K562 (cell line): ENCODE data around the gene CEP131. TPM values are rescaled to one million over a fixed set of nuclear protein-coding genes. Genes with fewer than 3 reads are reported as not detected.

Experiments
- ATAC-seq: fragments of 200-7000 bp; cut with Tn5 transposase; 3 replicates; pipeline ENCODE4 v1.9.1; 2020; ENCODE audit warnings: moderate library complexity
- BruUV-seq: library from RNA; stranded (reverse); fragments of 400-500 nt; replicated peaks from 2 replicates; lab custom pipeline; 2021; lab: Mats Ljungman, UMichigan
- CTCF ChIA-PET: fragments of 300-600 bp; formaldehyde crosslinking; extraction: SDS; loops from one replicate; lab custom pipeline; 2021; ENCODE audit warnings: low intra/inter-chr PET ratio; lab: Yijun Ruan, JAX
- POLR2A ChIA-PET: fragments of 300-600, 350-650 bp; sonication (Branson Sonifier 250); formaldehyde crosslinking; extraction: SDS; loops from one replicate; lab custom pipeline; 2021; ENCODE audit warnings: antibody characterized with exemption, inconsistent platforms; lab: Yijun Ruan, JAX
- DNase-seq, 4 experiments: peaks; one replicate each; pipeline versions ENCODE4 v3.0.0 to v3.0.0-alpha.2; 2011 to 2018; ENCODE audit warnings: low spot score in 3 of 4, mixed read lengths in 3 of 4; ENCODE audit errors: extremely low read depth in 1 of 4
- FAIRE-seq: peaks from 2 replicates; lab custom pipeline; 2011; peaks lifted over from hg19 to GRCh38; lab: Jason Lieb, UNC
- H2AFZ ChIP-seq: 2 replicates; pipeline ENCODE4 v1.6.0; 2011; ENCODE audit warnings: low read depth, low read length, control low read depth, inconsistent platforms
- H3K27ac ChIP-seq: fragments of 200-600 bp; 3 replicates; pipeline ENCODE4 v1.8.0; 2011; ENCODE audit warnings: low read depth, mild to moderate bottlenecking, control low read depth, inconsistent platforms, low read length, moderate library complexity, mixed read lengths; ENCODE audit errors: extremely low read depth
- H3K27me3 ChIP-seq, 2 experiments: fragments of 300-600 bp in 1 of 2; 2 replicates in 1 of 2; 3 replicates in 1 of 2; pipeline versions ENCODE4 v1.6.0 to v1.8.0; 2011; ENCODE audit warnings: inconsistent platforms in 2 of 2, low read length in 2 of 2, mild to moderate bottlenecking in 1 of 2, mixed read lengths in 1 of 2, moderate library complexity in 1 of 2; ENCODE audit not compliant: control insufficient read depth in 2 of 2, insufficient read depth in 2 of 2
- H3K36me3 ChIP-seq: fragments of 300-600 bp; 3 replicates; pipeline ENCODE4 v1.8.0; 2011; ENCODE audit warnings: mild to moderate bottlenecking, low read length, inconsistent platforms; ENCODE audit not compliant: control insufficient read depth, insufficient read depth
- H3K4me1 ChIP-seq, 2 experiments: fragments of 200-600 bp in 1 of 2; replicated peaks in 1 of 2; 2 replicates in 1 of 2; 3 replicates in 1 of 2; pipeline versions ENCODE4 v1.5.1 to v1.8.0; 2011; ENCODE audit warnings: inconsistent platforms in 2 of 2, low read length in 2 of 2, mild to moderate bottlenecking in 1 of 2, mixed read lengths in 1 of 2, moderate library complexity in 1 of 2; ENCODE audit not compliant: control insufficient read depth in 2 of 2, insufficient read depth in 2 of 2
- H3K4me2 ChIP-seq: 2 replicates; pipeline ENCODE4 v1.6.1; 2011; ENCODE audit warnings: low read length, control low read depth, inconsistent platforms, mixed read lengths; ENCODE audit not compliant: insufficient read depth
- H3K4me3 ChIP-seq: fragments of 200-600 bp; sonication (generic), shearing (Covaris generic); 2 replicates; pipeline ENCODE4 v1.5.1; 2016; ENCODE audit warnings: control low read depth, inconsistent platforms
- H3K79me2 ChIP-seq: fragments of 200-600 bp; 3 replicates; pipeline ENCODE4 v1.8.0; 2011; ENCODE audit warnings: low read length, inconsistent platforms; ENCODE audit not compliant: control insufficient read depth, insufficient read depth
- H3K9ac ChIP-seq, 2 experiments: 2 replicates each; pipeline versions ENCODE4 v1.6.0 to v1.6.1; 2011; ENCODE audit warnings: low read depth in 2 of 2, low read length in 2 of 2, control low read depth in 1 of 2, inconsistent platforms in 1 of 2, mild to moderate bottlenecking in 1 of 2, mixed read lengths in 1 of 2; ENCODE audit not compliant: insufficient read depth in 1 of 2
- H3K9me1 ChIP-seq: one replicate; pipeline ENCODE4 v1.6.0; 2011; ENCODE audit warnings: inconsistent platforms, mild to moderate bottlenecking, low read length, moderate library complexity; ENCODE audit not compliant: control insufficient read depth, insufficient read depth
- H3K9me3 ChIP-seq: replicated peaks from 2 replicates; pipeline ENCODE4 v1.5.1; 2011; ENCODE audit warnings: low read depth, low read length, inconsistent platforms; ENCODE audit not compliant: control insufficient read depth, insufficient read depth
- H4K20me1 ChIP-seq: replicated peaks from 2 replicates; pipeline ENCODE4 v1.6.1; 2011; ENCODE audit warnings: low read length, inconsistent platforms, mixed read lengths; ENCODE audit not compliant: control insufficient read depth, insufficient read depth
- ATF7 ChIP-seq: fragments of 450-650 bp; IDR thresholded peaks from 2 replicates; pipeline ENCODE4 v1.7.1; 2014; ENCODE audit warnings: mild to moderate bottlenecking, moderate library complexity
- L3MBTL2 ChIP-seq: fragments of 450-650 bp; IDR thresholded peaks from 2 replicates; pipeline ENCODE4 v1.6.1; 2016; ENCODE audit warnings: mild to moderate bottlenecking, moderate library complexity
- MECOM ChIP-seq: fragments of 250-450 bp; sonication (Bioruptor Pico); IDR thresholded peaks from 2 replicates; pipeline ENCODE4 v1.8.0; 2022; ENCODE audit warnings: inconsistent platforms
- RBM39 ChIP-seq: fragments of 200-400 bp; formaldehyde crosslinking; optimal IDR thresholded peaks from 2 replicates; pipeline ENCODE3; 2018; ENCODE audit warnings: low read depth, low read length
- WGBS: fragments of 100-300 bp; shearing (Covaris generic); methylation state at CpG from one replicate; pipeline ENCODE4 v1.1.6; 2016; ENCODE audit warnings: low coverage, mixed read lengths; ENCODE audit not compliant: insufficient coverage; ENCODE audit errors: missing lambda C conversion rate; 5-methylcytosine and 5-hydroxymethylcytosine counted together
- in situ Hi-C: fragments of 300-500 bp; cut with MboI; formaldehyde crosslinking; loops from 4 replicates; pipeline ENCODE4 v1.15.0; 2018; ENCODE audit warnings: inconsistent platforms, mixed read lengths
- intact Hi-C: fragments of 100-400 bp; cut with micrococcal nuclease; formaldehyde crosslinking; loops from 2 replicates; pipeline ENCODE4 v1.14.2; 2022
- polyA plus RNA-seq, 8 experiments: library from polyadenylated mRNA; depleted of rRNA in 4 of 8; stranded (reverse) in 5 of 8; unstranded in 3 of 8; fragments of >200 nt; fragmentation: Nextera tagmentation in 2 of 8; fragmentation: Illumina TruSeq in 1 of 8; extraction: Ambion mirVana in 2 of 8; extraction: Trizol in 1 of 8; gene quantifications; 2 replicates each; pipeline versions ENCODE4 v1.2.1 to v1.2.3, GENCODE V29; 2011 to 2014; ENCODE audit warnings: inconsistent platforms in 1 of 8, missing spikeins in 1 of 8
- total RNA-seq, 7 experiments: library from RNA; depleted of rRNA in 6 of 7; stranded (reverse); fragments of >200 nt in 6 of 7; fragmentation: Illumina TruSeq in 2 of 7; extraction: Trizol in 2 of 7; gene quantifications; 2 replicates each; pipeline versions ENCODE4 v1.2.1 to v1.2.3, GENCODE V29; 2011 to 2021; ENCODE audit warnings: low replicate concordance in 1 of 7
- TF ChIP-seq, protein P1 (sequence below): fragments of 450-650 bp; IDR thresholded peaks from 2 replicates; pipeline ENCODE4 v1.6.1; 2016; ENCODE audit warnings: mild to moderate bottlenecking, moderate library complexity
- TF ChIP-seq, protein P2 (sequence below), 2 experiments: IDR thresholded peaks; 2 replicates each; pipeline ENCODE4 v1.6.1; 2011; ENCODE audit warnings: borderline replicate concordance in 1 of 2, control low read depth in 1 of 2, low read depth in 1 of 2, low read length in 1 of 2, mild to moderate bottlenecking in 1 of 2, mixed read lengths in 1 of 2, moderate library complexity in 1 of 2; ENCODE audit not compliant: insufficient read depth in 1 of 2, insufficient read length in 1 of 2, poor library complexity in 1 of 2, severe bottlenecking in 1 of 2; ENCODE audit errors: extremely low read depth in 1 of 2
- TF ChIP-seq, protein P3 (sequence below): sonication (generic); formaldehyde crosslinking; IDR thresholded peaks from 2 replicates; pipeline ENCODE4 v1.8.0; 2022; ENCODE audit warnings: mild to moderate bottlenecking, missing genetic modification reagents

Gene CEP131
- total and polyA plus RNA-seq, 9 of the 15 experiments (the other 6 are each of a cell fraction or from before 2014, with no cell fraction given) = 0.24 to 21.2 (median 2.3) TPM

- no peaks in the 10 kb centered on the region for H3K9me1 ChIP-seq
- DNase-seq (peak in 1 of 4 experiments; percentile 40), FAIRE-seq (no peak), ATAC-seq (peak; percentile 43)
- H3K9me3 ChIP-seq = no peaks in the 10 kb centered on the region
- H2AFZ ChIP-seq = no peak overlapping the region
- ChIA-PET CTCF (no interaction called here), POLR2A (no interaction called here)
- intact Hi-C loops = no loop called here
- no peaks in the 10 kb centered on the region for H3K36me3 ChIP-seq
- no peak overlapping the region for H3K4me3 ChIP-seq
- H3K4me1 ChIP-seq = peaks cover 0 to 85% of the 10 kb centered on the region in 2 experiments; a peak in 2 of 5 replicates
- in situ Hi-C loops = no loop called here
- no peaks in the 10 kb centered on the region; the same call in 1 of the 2 replicates for H4K20me1 ChIP-seq
- no peaks in the 10 kb centered on the region for H3K79me2 ChIP-seq
- no peak overlapping the region for H3K27ac ChIP-seq
- H3K27me3 ChIP-seq = peaks cover 44 to 92% of the 10 kb centered on the region in 2 experiments; a peak in 4 of 5 replicates
- no TSS peak for BruUV-seq
- H3K4me2 ChIP-seq = no peak overlapping the region
- peak overlapping the region in 1 of 2 experiments; percentile 6; a peak in 2 of 4 replicates for H3K9ac ChIP-seq
- WGBS = 18% methylated on average over 31 of the region's 32 CpGs
- TF ChIP-seq, protein P1, sequence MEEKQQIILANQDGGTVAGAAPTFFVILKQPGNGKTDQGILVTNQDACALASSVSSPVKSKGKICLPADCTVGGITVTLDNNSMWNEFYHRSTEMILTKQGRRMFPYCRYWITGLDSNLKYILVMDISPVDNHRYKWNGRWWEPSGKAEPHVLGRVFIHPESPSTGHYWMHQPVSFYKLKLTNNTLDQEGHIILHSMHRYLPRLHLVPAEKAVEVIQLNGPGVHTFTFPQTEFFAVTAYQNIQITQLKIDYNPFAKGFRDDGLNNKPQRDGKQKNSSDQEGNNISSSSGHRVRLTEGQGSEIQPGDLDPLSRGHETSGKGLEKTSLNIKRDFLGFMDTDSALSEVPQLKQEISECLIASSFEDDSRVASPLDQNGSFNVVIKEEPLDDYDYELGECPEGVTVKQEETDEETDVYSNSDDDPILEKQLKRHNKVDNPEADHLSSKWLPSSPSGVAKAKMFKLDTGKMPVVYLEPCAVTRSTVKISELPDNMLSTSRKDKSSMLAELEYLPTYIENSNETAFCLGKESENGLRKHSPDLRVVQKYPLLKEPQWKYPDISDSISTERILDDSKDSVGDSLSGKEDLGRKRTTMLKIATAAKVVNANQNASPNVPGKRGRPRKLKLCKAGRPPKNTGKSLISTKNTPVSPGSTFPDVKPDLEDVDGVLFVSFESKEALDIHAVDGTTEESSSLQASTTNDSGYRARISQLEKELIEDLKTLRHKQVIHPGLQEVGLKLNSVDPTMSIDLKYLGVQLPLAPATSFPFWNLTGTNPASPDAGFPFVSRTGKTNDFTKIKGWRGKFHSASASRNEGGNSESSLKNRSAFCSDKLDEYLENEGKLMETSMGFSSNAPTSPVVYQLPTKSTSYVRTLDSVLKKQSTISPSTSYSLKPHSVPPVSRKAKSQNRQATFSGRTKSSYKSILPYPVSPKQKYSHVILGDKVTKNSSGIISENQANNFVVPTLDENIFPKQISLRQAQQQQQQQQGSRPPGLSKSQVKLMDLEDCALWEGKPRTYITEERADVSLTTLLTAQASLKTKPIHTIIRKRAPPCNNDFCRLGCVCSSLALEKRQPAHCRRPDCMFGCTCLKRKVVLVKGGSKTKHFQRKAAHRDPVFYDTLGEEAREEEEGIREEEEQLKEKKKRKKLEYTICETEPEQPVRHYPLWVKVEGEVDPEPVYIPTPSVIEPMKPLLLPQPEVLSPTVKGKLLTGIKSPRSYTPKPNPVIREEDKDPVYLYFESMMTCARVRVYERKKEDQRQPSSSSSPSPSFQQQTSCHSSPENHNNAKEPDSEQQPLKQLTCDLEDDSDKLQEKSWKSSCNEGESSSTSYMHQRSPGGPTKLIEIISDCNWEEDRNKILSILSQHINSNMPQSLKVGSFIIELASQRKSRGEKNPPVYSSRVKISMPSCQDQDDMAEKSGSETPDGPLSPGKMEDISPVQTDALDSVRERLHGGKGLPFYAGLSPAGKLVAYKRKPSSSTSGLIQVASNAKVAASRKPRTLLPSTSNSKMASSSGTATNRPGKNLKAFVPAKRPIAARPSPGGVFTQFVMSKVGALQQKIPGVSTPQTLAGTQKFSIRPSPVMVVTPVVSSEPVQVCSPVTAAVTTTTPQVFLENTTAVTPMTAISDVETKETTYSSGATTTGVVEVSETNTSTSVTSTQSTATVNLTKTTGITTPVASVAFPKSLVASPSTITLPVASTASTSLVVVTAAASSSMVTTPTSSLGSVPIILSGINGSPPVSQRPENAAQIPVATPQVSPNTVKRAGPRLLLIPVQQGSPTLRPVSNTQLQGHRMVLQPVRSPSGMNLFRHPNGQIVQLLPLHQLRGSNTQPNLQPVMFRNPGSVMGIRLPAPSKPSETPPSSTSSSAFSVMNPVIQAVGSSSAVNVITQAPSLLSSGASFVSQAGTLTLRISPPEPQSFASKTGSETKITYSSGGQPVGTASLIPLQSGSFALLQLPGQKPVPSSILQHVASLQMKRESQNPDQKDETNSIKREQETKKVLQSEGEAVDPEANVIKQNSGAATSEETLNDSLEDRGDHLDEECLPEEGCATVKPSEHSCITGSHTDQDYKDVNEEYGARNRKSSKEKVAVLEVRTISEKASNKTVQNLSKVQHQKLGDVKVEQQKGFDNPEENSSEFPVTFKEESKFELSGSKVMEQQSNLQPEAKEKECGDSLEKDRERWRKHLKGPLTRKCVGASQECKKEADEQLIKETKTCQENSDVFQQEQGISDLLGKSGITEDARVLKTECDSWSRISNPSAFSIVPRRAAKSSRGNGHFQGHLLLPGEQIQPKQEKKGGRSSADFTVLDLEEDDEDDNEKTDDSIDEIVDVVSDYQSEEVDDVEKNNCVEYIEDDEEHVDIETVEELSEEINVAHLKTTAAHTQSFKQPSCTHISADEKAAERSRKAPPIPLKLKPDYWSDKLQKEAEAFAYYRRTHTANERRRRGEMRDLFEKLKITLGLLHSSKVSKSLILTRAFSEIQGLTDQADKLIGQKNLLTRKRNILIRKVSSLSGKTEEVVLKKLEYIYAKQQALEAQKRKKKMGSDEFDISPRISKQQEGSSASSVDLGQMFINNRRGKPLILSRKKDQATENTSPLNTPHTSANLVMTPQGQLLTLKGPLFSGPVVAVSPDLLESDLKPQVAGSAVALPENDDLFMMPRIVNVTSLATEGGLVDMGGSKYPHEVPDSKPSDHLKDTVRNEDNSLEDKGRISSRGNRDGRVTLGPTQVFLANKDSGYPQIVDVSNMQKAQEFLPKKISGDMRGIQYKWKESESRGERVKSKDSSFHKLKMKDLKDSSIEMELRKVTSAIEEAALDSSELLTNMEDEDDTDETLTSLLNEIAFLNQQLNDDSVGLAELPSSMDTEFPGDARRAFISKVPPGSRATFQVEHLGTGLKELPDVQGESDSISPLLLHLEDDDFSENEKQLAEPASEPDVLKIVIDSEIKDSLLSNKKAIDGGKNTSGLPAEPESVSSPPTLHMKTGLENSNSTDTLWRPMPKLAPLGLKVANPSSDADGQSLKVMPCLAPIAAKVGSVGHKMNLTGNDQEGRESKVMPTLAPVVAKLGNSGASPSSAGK = peak; percentile 34; the same call in 1 of the 2 replicates
- TF ChIP-seq MECOM (CRISPR knock-in tag) = no peak
- TF ChIP-seq L3MBTL2 = peak; percentile 38; the same call in 1 of the 2 replicates
- no peak for TF ChIP-seq RBM39
- TF ChIP-seq, protein P2, sequence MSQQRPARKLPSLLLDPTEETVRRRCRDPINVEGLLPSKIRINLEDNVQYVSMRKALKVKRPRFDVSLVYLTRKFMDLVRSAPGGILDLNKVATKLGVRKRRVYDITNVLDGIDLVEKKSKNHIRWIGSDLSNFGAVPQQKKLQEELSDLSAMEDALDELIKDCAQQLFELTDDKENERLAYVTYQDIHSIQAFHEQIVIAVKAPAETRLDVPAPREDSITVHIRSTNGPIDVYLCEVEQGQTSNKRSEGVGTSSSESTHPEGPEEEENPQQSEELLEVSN (IDR thresholded peaks at IDR 0.05; ENCODE audit: borderline replicate concordance in 1 of 2, extremely low read depth in 1 of 2, insufficient read depth in 1 of 2, insufficient read length in 1 of 2, low read depth in 1 of 2, low read length in 1 of 2, poor library complexity in 1 of 2, severe bottlenecking in 1 of 2) = peak; percentile 54 to 80
- TF ChIP-seq, protein P3, sequence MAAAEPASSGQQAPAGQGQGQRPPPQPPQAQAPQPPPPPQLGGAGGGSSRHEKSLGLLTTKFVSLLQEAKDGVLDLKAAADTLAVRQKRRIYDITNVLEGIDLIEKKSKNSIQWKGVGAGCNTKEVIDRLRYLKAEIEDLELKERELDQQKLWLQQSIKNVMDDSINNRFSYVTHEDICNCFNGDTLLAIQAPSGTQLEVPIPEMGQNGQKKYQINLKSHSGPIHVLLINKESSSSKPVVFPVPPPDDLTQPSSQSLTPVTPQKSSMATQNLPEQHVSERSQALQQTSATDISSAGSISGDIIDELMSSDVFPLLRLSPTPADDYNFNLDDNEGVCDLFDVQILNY (CRISPR knock-in tag) = no peak
- TF ChIP-seq ATF7 = no peak
These were observed 61.9 kb downstream of the CEP131 start for GRCh38 chr17:81160747-81161453.
